MM.1S (cell line): Measurements from ENCODE around the gene DCST1.

ENCODE experiments used
- DNase-seq: peaks from one replicate; pipeline ENCODE4 v3.0.0-alpha.2; 2015
- H2AFZ ChIP-seq: fragments of 300-600 bp; sonication (generic); 2 replicates; pipeline ENCODE4 v1.6.0; 2016; ENCODE audit warnings: antibody characterized with exemption, low read length
- H3F3A ChIP-seq: fragments of 300-600 bp; sonication (generic); 2 replicates; pipeline ENCODE4 v1.6.1; 2016; ENCODE audit warnings: mild to moderate bottlenecking, antibody characterized with exemption, low read length, moderate library complexity, mixed read lengths; ENCODE audit not compliant: insufficient read depth
- H3K27ac ChIP-seq: fragments of 300-600 bp; sonication (generic); 2 replicates; pipeline ENCODE4 v1.5.1; 2016; ENCODE audit warnings: mild to moderate bottlenecking, low read length
- H3K27me3 ChIP-seq: fragments of 300-600 bp; sonication (generic); replicated peaks from 2 replicates; pipeline ENCODE4 v1.6.0; 2016; ENCODE audit warnings: low read length; ENCODE audit not compliant: insufficient read depth
- H3K36me3 ChIP-seq: fragments of 300-600 bp; sonication (generic); replicated peaks from 2 replicates; pipeline ENCODE4 v1.6.1; 2016; ENCODE audit warnings: mild to moderate bottlenecking, low read length, mixed read lengths; ENCODE audit not compliant: insufficient read depth
- H3K4me1 ChIP-seq: fragments of 300-600 bp; sonication (generic); 2 replicates; pipeline ENCODE4 v1.6.1; 2016; ENCODE audit warnings: low read length, mixed read lengths
- H3K4me2 ChIP-seq: fragments of 300-600 bp; sonication (generic); 2 replicates; pipeline ENCODE4 v1.6.0; 2016; ENCODE audit warnings: low read depth, low read length
- H3K4me3 ChIP-seq: fragments of 300-600 bp; sonication (generic); 2 replicates; pipeline ENCODE4 v1.5.1; 2016; ENCODE audit warnings: low read length, mixed read lengths
- H3K79me2 ChIP-seq: fragments of 300-600 bp; sonication (generic); 2 replicates; pipeline ENCODE4 v1.6.1; 2016; ENCODE audit warnings: mixed run types, low read length, mixed read lengths
- H3K9ac ChIP-seq: fragments of 300-600 bp; sonication (generic); 2 replicates; pipeline ENCODE4 v1.6.1; 2016; ENCODE audit warnings: low read length, mixed read lengths
- H3K9me2 ChIP-seq: fragments of 300-600 bp; sonication (generic); replicated peaks from 2 replicates; pipeline ENCODE4 v1.6.1; 2016; ENCODE audit warnings: mild to moderate bottlenecking, low read length, mixed read lengths; ENCODE audit not compliant: insufficient read depth
- H3K9me3 ChIP-seq: fragments of 300-600 bp; sonication (generic); replicated peaks from 2 replicates; pipeline ENCODE4 v1.6.1; 2016; ENCODE audit warnings: mild to moderate bottlenecking, low read length, mixed read lengths; ENCODE audit not compliant: insufficient read depth
- H4K20me1 ChIP-seq: fragments of 300-600 bp; sonication (generic); 2 replicates; pipeline ENCODE4 v1.6.1; 2016; ENCODE audit warnings: mild to moderate bottlenecking, low read length, moderate library complexity, mixed read lengths; ENCODE audit not compliant: insufficient read depth
- CTCF ChIP-seq: fragments of 300-600 bp; sonication (generic); IDR thresholded peaks from 2 replicates; pipeline ENCODE4 v1.5.1; 2016; ENCODE audit warnings: antibody characterized with exemption, low read length, mixed read lengths
- EZH2 ChIP-seq: fragments of 300-600 bp; sonication (generic); optimal IDR thresholded peaks from 2 replicates; pipeline ENCODE3; 2017; ENCODE audit warnings: low read depth, mild to moderate bottlenecking, antibody characterized with exemption, low read length, mixed read lengths
- EZH2phosphoT487 ChIP-seq: fragments of 300-600 bp; sonication (generic); IDR thresholded peaks from 2 replicates; pipeline ENCODE4 v1.6.1; 2018; ENCODE audit warnings: antibody characterized with exemption, low read length

The DCST1 gene

GRCh38 chr1:155017946-155018316 lies 15.7 kb upstream of the DCST1 start:
- H3K4me1 ChIP-seq: peaks cover 30% of the 10 kb centered on the region
- no peaks in the 10 kb centered on the region for H3K27me3 ChIP-seq
- H3K36me3 ChIP-seq: no peaks in the 10 kb centered on the region; the same call in 1 of the 2 replicates
- H3K27ac ChIP-seq: peak overlapping the region; percentile 74; the same call in 1 of the 2 replicates
- peak overlapping the region; percentile 53 for H3K4me3 ChIP-seq
- no peak overlapping the region; the same call in 1 of the 2 replicates for H2AFZ ChIP-seq
- peaks cover 4% of the 10 kb centered on the region; the same call in 1 of the 2 replicates for H3K79me2 ChIP-seq
- no peak for TF ChIP-seq EZH2
- TF ChIP-seq CTCF: no peak
- no peak for TF ChIP-seq EZH2phosphoT487
- no peaks in the 10 kb centered on the region for H3K9me3 ChIP-seq
- H3K9ac ChIP-seq: peak overlapping the region; percentile 42; the same call in 1 of the 2 replicates
- no peak for DNase-seq
- H3K4me2 ChIP-seq: peak overlapping the region; percentile 75
- H3K9me2 ChIP-seq: no peaks in the 10 kb centered on the region
- H3F3A ChIP-seq: peaks cover 38% of the 10 kb centered on the region
- H4K20me1 ChIP-seq: no peaks in the 10 kb centered on the region

GRCh38 chr1:155018617-155019348 lies 14.8 kb upstream of the DCST1 start:
- Histone ChIP-seq H3K9me2 (no peaks in the 10 kb centered on the region), H3K9ac (no peak overlapping the region), H3K4me2 (no peak overlapping the region), H3K9me3 (no peaks in the 10 kb centered on the region), H3K4me3 (no peak overlapping the region), H3K79me2 (no peaks in the 10 kb centered on the region), H3K27me3 (no peaks in the 10 kb centered on the region), H4K20me1 (no peaks in the 10 kb centered on the region), H3K27ac (no peak overlapping the region), H3K36me3 (no peaks in the 10 kb centered on the region; the same call in 1 of the 2 replicates), H2AFZ (no peak overlapping the region), H3K4me1 (peaks cover 30% of the 10 kb centered on the region), H3F3A (peaks cover 37% of the 10 kb centered on the region)
- DNase-seq: no peak
- TF ChIP-seq EZH2 (no peak), EZH2phosphoT487 (no peak), CTCF (no peak)

- no peaks in the 10 kb centered on the region; the same call in 1 of the 2 replicates for H3K36me3 ChIP-seq
- DNase-seq: no peak
- peaks cover 29% of the 10 kb centered on the region for H3F3A ChIP-seq
- H4K20me1 ChIP-seq: no peaks in the 10 kb centered on the region
- H3K9me2 ChIP-seq: no peaks in the 10 kb centered on the region
- no peak overlapping the region for H2AFZ ChIP-seq
- H3K9ac ChIP-seq: no peak overlapping the region
- no peaks in the 10 kb centered on the region for H3K27me3 ChIP-seq
- no peaks in the 10 kb centered on the region for H3K79me2 ChIP-seq
- no peaks in the 10 kb centered on the region for H3K9me3 ChIP-seq
- no peak overlapping the region for H3K4me3 ChIP-seq
- H3K27ac ChIP-seq: no peak overlapping the region
- H3K4me1 ChIP-seq: peaks cover 30% of the 10 kb centered on the region
- H3K4me2 ChIP-seq: no peak overlapping the region
- no peak for TF ChIP-seq EZH2phosphoT487
- no peak for TF ChIP-seq CTCF
- no peak for TF ChIP-seq EZH2
Observed at GRCh38 chr1:155019377-155020245, 14.0 kb upstream of the DCST1 start.
